GM23338 (cell line): ENCODE measurements around the gene TAPBPL. TPM values are rescaled to one million over a fixed set of nuclear protein-coding genes. Genes with fewer than 3 reads are reported as not detected.

Experiments
- ATAC-seq: fragments of 200-7000 bp; cut with Tn5 transposase; 3 replicates; pipeline ENCODE4 v1.9.1; 2020
- DNase-seq: peaks from one replicate; pipeline ENCODE4 v3.0.0-alpha.2; 2015; ENCODE audit warnings: low spot score
- H2AFZ ChIP-seq: fragments of 200-600 bp; sonication (generic); 2 replicates; pipeline ENCODE4 v1.8.0; 2016; ENCODE audit warnings: antibody characterized with exemption, mild to moderate bottlenecking, moderate library complexity
- H3F3A ChIP-seq: fragments of 200-600 bp; sonication (generic); replicated peaks from 2 replicates; pipeline ENCODE4 v1.8.0; 2017; ENCODE audit warnings: antibody characterized with exemption, mixed run types, low read depth
- H3K27ac ChIP-seq: fragments of 200-600 bp; sonication (generic); 2 replicates; pipeline ENCODE4 v1.6.1; 2016; ENCODE audit warnings: low read depth
- H3K27me3 ChIP-seq: fragments of 200-600 bp; sonication (generic); 2 replicates; pipeline ENCODE4 v1.8.0; 2016; ENCODE audit warnings: mild to moderate bottlenecking, mixed run types, moderate library complexity; ENCODE audit not compliant: insufficient read depth
- H3K36me3 ChIP-seq: fragments of 200-600 bp; sonication (generic); 2 replicates; pipeline ENCODE4 v1.8.0; 2016; ENCODE audit warnings: mild to moderate bottlenecking; ENCODE audit not compliant: insufficient read depth
- H3K4me1 ChIP-seq: fragments of 200-600 bp; sonication (generic); 2 replicates; pipeline ENCODE4 v1.8.0; 2016; ENCODE audit warnings: mild to moderate bottlenecking, moderate library complexity; ENCODE audit not compliant: insufficient read depth
- H3K4me2 ChIP-seq: fragments of 200-600 bp; sonication (generic); 2 replicates; pipeline ENCODE4 v1.7.1; 2017; ENCODE audit warnings: mixed run types
- H3K4me3 ChIP-seq: fragments of 200-600 bp; sonication (generic); 2 replicates; pipeline ENCODE4 v1.6.1; 2016; ENCODE audit warnings: mixed run types
- H3K79me2 ChIP-seq: fragments of 200-600 bp; sonication (generic); replicated peaks from 2 replicates; pipeline ENCODE4 v1.8.0; 2017; ENCODE audit warnings: mild to moderate bottlenecking; ENCODE audit not compliant: insufficient read depth
- H3K9me2 ChIP-seq: fragments of 200-600 bp; sonication (generic); 2 replicates; pipeline ENCODE4 v1.8.0; 2017; ENCODE audit not compliant: insufficient read depth
- H4K20me1 ChIP-seq: fragments of 200-600 bp; sonication (generic); replicated peaks from 2 replicates; pipeline ENCODE4 v1.8.0; 2017; ENCODE audit warnings: mild to moderate bottlenecking; ENCODE audit not compliant: insufficient read depth
- H3K27ac Mint-ChIP-seq: 2 replicates; pipeline ENCODE4 v1.8.0; 2020; ENCODE audit warnings: inconsistent platforms, mild to moderate bottlenecking, moderate library complexity, mixed read lengths
- H3K27me3 Mint-ChIP-seq: 3 replicates; pipeline ENCODE4 v1.8.0; 2022; ENCODE audit warnings: low read depth, mild to moderate bottlenecking, moderate library complexity, mixed read lengths, inconsistent platforms; ENCODE audit not compliant: insufficient read depth, poor library complexity
- H3K36me3 Mint-ChIP-seq: 3 replicates; pipeline ENCODE4 v1.8.0; 2021; ENCODE audit warnings: low read depth, mild to moderate bottlenecking, inconsistent platforms, moderate library complexity, mixed read lengths
- H3K4me1 Mint-ChIP-seq: 3 replicates; pipeline ENCODE4 v1.8.0; 2020; ENCODE audit warnings: mild to moderate bottlenecking, inconsistent platforms, mixed read lengths
- H3K4me3 Mint-ChIP-seq: 3 replicates; pipeline ENCODE4 v1.8.0; 2021; ENCODE audit warnings: moderate library complexity, mild to moderate bottlenecking, inconsistent platforms, mixed read lengths
- H3K9me3 Mint-ChIP-seq: 3 replicates; pipeline ENCODE4 v1.8.0; 2020; ENCODE audit warnings: moderate library complexity, mild to moderate bottlenecking, inconsistent platforms, mixed read lengths
- CREB1 ChIP-seq: fragments of 250-450 bp; sonication (Bioruptor Pico); IDR thresholded peaks from 2 replicates; pipeline ENCODE4 v1.5.0; 2020; ENCODE audit warnings: low read depth, mild to moderate bottlenecking, moderate library complexity
- JUNB ChIP-seq: IDR thresholded peaks from one replicate; pipeline ENCODE4 v1.6.1; 2016; ENCODE audit warnings: antibody characterized with exemption; ENCODE audit not compliant: unreplicated experiment
- NANOG ChIP-seq: IDR thresholded peaks from 2 replicates; pipeline ENCODE4 v1.6.1; 2016; ENCODE audit warnings: antibody characterized with exemption, borderline replicate concordance
- STAT1 ChIP-seq: IDR thresholded peaks from one replicate; pipeline ENCODE4 v1.6.1; 2016; ENCODE audit warnings: antibody characterized with exemption; ENCODE audit not compliant: unreplicated experiment
- ZNF114 ChIP-seq: fragments of 250-450 bp; sonication (Bioruptor Pico); IDR thresholded peaks from 2 replicates; pipeline ENCODE4 v1.5.0; 2020; ENCODE audit warnings: mild to moderate bottlenecking, moderate library complexity
- ZNF331 ChIP-seq: fragments of 250-450 bp; sonication (Bioruptor Pico); IDR thresholded peaks from 2 replicates; pipeline ENCODE4 v1.5.0; 2020; ENCODE audit warnings: low read depth, mild to moderate bottlenecking, moderate library complexity
- polyA plus RNA-seq: library from polyadenylated mRNA; unstranded; fragments of >200 nt; fragmentation: Nextera tagmentation; extraction: Ambion mirVana; gene quantifications from 2 replicates; pipeline ENCODE4 v1.2.1, GENCODE V29; 2016
- total RNA-seq: library from RNA; depleted of rRNA; stranded (reverse); fragments of >200 nt; shearing (Covaris generic); gene quantifications from 2 replicates; pipeline ENCODE4 v1.2.3, GENCODE V29; 2014
- TF ChIP-seq, protein P1 (sequence below): fragments of 250-450 bp; sonication (Bioruptor Pico); IDR thresholded peaks from 2 replicates; pipeline ENCODE4 v1.5.0; 2020; ENCODE audit warnings: mild to moderate bottlenecking, moderate library complexity
- TF ChIP-seq, protein P2 (sequence below): IDR thresholded peaks from one replicate; pipeline ENCODE4 v1.6.1; 2018; ENCODE audit warnings: antibody characterized with exemption; ENCODE audit not compliant: unreplicated experiment

The TAPBPL gene
- total and polyA plus RNA-seq, 2 experiments from 2014 or later, result 0.59 to 0.65 TPM

DNA sequence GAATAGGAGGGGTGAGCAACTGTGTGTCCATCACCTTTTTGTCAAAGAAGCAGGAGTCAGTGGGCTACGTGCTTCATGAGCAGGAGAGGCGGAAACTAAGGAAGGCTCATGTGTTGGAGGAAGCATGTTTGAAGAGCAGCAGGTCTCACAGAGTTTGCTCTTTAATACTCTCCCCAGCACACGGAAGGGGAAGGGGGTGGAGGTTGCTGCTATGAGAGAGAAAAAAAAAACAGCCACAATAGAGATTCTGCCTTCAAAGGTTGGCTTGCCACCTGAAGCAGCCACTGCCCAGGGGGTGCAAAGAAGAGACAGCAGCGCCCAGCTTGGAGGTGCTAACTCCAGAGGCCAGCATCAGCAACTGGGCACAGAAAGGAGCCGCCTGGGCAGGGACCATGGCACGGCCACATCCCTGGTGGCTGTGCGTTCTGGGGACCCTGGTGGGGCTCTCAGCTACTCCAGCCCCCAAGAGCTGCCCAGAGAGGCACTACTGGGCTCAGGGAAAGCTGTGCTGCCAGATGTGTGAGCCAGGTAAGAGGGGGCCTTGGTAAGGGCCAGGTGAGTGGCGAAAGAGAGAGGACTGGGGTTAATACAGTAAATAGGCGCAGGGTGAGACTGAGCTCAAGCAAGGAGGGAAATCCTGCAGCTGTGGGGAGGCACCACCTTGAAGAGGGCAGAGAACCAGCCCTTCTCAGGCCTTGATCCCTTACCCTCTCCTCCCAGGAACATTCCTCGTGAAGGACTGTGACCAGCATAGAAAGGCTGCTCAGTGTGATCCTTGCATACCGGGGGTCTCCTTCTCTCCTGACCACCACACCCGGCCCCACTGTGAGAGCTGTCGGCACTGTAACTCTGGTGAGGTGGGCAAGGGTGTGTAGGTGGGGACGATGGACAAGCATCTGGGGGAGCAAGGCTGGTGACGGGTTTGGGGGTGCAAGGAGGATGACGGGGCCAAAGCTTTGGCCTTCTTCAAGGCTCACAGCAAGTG, 6.8 kb upstream of the TAPBPL start, which contains the start of gene CD27 (continued):
- TF ChIP-seq, protein P1, sequence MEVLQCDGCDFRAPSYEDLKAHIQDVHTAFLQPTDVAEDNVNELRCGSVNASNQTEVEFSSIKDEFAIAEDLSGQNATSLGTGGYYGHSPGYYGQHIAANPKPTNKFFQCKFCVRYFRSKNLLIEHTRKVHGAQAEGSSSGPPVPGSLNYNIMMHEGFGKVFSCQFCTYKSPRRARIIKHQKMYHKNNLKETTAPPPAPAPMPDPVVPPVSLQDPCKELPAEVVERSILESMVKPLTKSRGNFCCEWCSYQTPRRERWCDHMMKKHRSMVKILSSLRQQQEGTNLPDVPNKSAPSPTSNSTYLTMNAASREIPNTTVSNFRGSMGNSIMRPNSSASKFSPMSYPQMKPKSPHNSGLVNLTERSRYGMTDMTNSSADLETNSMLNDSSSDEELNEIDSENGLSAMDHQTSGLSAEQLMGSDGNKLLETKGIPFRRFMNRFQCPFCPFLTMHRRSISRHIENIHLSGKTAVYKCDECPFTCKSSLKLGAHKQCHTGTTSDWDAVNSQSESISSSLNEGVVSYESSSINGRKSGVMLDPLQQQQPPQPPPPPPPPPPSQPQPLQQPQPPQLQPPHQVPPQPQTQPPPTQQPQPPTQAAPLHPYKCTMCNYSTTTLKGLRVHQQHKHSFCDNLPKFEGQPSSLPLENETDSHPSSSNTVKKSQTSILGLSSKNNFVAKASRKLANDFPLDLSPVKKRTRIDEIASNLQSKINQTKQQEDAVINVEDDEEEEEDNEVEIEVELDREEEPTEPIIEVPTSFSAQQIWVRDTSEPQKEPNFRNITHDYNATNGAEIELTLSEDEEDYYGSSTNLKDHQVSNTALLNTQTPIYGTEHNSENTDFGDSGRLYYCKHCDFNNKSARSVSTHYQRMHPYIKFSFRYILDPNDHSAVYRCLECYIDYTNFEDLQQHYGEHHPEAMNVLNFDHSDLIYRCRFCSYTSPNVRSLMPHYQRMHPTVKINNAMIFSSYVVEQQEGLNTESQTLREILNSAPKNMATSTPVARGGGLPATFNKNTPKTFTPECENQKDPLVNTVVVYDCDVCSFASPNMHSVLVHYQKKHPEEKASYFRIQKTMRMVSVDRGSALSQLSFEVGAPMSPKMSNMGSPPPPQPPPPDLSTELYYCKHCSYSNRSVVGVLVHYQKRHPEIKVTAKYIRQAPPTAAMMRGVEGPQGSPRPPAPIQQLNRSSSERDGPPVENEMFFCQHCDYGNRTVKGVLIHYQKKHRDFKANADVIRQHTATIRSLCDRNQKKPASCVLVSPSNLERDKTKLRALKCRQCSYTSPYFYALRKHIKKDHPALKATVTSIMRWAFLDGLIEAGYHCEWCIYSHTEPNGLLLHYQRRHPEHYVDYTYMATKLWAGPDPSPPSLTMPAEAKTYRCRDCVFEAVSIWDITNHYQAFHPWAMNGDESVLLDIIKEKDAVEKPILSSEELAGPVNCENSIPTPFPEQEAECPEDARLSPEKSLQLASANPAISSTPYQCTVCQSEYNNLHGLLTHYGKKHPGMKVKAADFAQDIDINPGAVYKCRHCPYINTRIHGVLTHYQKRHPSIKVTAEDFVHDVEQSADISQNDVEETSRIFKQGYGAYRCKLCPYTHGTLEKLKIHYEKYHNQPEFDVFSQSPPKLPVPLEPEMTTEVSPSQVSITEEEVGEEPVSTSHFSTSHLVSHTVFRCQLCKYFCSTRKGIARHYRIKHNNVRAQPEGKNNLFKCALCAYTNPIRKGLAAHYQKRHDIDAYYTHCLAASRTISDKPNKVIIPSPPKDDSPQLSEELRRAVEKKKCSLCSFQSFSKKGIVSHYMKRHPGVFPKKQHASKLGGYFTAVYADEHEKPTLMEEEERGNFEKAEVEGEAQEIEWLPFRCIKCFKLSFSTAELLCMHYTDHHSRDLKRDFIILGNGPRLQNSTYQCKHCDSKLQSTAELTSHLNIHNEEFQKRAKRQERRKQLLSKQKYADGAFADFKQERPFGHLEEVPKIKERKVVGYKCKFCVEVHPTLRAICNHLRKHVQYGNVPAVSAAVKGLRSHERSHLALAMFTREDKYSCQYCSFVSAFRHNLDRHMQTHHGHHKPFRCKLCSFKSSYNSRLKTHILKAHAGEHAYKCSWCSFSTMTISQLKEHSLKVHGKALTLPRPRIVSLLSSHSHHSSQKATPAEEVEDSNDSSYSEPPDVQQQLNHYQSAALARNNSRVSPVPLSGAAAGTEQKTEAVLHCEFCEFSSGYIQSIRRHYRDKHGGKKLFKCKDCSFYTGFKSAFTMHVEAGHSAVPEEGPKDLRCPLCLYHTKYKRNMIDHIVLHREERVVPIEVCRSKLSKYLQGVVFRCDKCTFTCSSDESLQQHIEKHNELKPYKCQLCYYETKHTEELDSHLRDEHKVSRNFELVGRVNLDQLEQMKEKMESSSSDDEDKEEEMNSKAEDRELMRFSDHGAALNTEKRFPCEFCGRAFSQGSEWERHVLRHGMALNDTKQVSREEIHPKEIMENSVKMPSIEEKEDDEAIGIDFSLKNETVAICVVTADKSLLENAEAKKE (CRISPR knock-in tag), result no peak
- TF ChIP-seq JUNB (no peak), ZNF114 (CRISPR knock-in tag) (no peak), CREB1 (no peak), NANOG (no peak), ZNF331 (CRISPR knock-in tag) (no peak)

DNA sequence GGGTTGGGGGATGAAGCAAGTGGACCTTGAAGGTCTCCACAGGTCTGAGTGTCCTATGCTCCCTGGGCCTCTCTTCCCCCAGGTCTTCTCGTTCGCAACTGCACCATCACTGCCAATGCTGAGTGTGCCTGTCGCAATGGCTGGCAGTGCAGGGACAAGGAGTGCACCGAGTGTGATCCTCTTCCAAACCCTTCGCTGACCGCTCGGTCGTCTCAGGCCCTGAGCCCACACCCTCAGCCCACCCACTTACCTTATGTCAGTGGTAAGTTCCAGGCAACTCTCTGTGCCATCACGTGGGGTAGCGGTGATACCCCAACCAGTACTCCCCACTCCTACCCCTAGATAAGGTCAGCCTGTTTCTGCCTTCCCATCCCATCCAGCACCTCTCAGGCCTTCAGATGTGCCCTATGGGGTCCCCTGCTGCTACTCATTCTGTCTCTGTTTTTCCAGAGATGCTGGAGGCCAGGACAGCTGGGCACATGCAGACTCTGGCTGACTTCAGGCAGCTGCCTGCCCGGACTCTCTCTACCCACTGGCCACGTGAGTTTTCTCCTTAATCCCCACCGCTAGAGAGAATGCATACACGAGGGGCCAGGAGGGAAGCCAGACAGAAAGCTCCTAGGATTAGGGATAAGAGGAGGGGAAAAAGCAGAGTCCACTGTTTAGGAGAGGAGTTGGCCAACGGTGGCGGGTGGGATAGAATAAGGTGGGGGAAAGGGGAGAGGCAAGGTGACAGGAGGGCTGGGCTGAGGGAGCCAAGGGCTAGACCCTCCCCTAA, 1.6 kb upstream of the TAPBPL start:
- Histone ChIP-seq H2AFZ (peak overlapping the region; percentile 90; the same call in 1 of the 2 replicates), H3K36me3 (no peaks in the 10 kb centered on the region), H3K4me2 (peak overlapping the region; percentile 77), H3K4me1 (peaks cover 29% of the 10 kb centered on the region), H3K79me2 (no peaks in the 10 kb centered on the region), H3K4me3 (peak overlapping the region; percentile 44; the same call in 1 of the 2 replicates), H3K27me3 (no peaks in the 10 kb centered on the region), H3K9me2 (no peaks in the 10 kb centered on the region), H4K20me1 (no peaks in the 10 kb centered on the region), H3K27ac (no peak overlapping the region), H3F3A (peaks cover 6% of the 10 kb centered on the region; the same call in 1 of the 2 replicates)
- H3K4me3 Mint-ChIP-seq, result peak overlapping the region; percentile 63; the same call in 1 of the 3 replicates
- no peaks in the 10 kb centered on the region for H3K36me3 Mint-ChIP-seq
- H3K27me3 Mint-ChIP-seq, result peaks cover 17% of the 10 kb centered on the region
- H3K9me3 Mint-ChIP-seq, result no peaks in the 10 kb centered on the region
- H3K4me1 Mint-ChIP-seq, result peaks cover 44% of the 10 kb centered on the region
- no peak; the same call in 2 of the 3 replicates for ATAC-seq
- DNase-seq, result no peak
- H3K27ac Mint-ChIP-seq, result peak overlapping the region; percentile 97; the same call in 1 of the 2 replicates
- TF ChIP-seq, protein P2, sequence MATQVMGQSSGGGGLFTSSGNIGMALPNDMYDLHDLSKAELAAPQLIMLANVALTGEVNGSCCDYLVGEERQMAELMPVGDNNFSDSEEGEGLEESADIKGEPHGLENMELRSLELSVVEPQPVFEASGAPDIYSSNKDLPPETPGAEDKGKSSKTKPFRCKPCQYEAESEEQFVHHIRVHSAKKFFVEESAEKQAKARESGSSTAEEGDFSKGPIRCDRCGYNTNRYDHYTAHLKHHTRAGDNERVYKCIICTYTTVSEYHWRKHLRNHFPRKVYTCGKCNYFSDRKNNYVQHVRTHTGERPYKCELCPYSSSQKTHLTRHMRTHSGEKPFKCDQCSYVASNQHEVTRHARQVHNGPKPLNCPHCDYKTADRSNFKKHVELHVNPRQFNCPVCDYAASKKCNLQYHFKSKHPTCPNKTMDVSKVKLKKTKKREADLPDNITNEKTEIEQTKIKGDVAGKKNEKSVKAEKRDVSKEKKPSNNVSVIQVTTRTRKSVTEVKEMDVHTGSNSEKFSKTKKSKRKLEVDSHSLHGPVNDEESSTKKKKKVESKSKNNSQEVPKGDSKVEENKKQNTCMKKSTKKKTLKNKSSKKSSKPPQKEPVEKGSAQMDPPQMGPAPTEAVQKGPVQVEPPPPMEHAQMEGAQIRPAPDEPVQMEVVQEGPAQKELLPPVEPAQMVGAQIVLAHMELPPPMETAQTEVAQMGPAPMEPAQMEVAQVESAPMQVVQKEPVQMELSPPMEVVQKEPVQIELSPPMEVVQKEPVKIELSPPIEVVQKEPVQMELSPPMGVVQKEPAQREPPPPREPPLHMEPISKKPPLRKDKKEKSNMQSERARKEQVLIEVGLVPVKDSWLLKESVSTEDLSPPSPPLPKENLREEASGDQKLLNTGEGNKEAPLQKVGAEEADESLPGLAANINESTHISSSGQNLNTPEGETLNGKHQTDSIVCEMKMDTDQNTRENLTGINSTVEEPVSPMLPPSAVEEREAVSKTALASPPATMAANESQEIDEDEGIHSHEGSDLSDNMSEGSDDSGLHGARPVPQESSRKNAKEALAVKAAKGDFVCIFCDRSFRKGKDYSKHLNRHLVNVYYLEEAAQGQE, result no peak
- TF ChIP-seq STAT1 (no peak), CREB1 (no peak)
